Fibroblast of skin of left biceps (primary cell): ENCODE measurements around the gene ABI1.
A peak's percentile ranks its signal among the peaks of the same experiment; 100 is the strongest.

ENCODE experiments used
- DNase-seq, 2 experiments: peaks; one replicate each; pipeline ENCODE4 v3.0.0-alpha.2; 2013; ENCODE audit warnings: low read depth in 2 of 2

The ABI1 gene

DNA sequence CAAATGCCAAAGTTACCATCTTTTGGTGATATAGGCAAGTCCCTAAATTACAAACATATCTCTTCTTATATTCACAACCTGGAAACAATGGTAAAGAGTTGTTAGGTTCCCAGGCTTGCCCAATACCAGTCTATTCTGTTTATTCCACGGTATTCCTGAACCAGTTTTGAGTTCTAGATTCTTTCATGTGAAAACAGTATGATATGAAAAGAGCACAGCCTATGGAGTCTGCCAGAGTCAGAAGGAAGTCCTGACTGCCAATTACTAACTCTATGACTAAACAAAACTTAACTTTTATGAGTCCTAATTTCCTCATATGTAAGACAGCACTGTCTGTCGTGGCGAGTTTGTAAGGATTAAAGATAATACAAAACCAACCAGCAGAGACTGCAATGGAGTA is 5.6 kb downstream of the ABI1 start:
- no peak for DNase-seq

DNA sequence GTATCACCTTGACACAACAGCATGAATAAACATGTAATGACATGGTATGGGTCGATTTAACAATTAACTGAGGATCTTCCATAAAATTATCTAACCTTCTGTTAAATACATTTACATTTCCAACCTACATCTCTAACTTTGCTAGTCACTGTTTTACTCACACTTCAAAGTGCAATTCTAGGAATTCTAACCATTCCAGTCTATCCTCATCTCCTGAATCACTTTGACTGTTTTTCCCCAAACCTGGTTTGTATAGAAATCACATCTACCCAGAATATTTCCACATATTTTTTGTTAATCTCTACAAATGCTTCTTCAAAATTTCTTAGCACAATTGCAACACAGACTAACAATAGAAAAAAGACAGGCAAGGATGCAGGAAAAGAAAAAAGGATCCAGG is 6.2 kb downstream of the ABI1 start:
- DNase-seq, result no peak

DNA sequence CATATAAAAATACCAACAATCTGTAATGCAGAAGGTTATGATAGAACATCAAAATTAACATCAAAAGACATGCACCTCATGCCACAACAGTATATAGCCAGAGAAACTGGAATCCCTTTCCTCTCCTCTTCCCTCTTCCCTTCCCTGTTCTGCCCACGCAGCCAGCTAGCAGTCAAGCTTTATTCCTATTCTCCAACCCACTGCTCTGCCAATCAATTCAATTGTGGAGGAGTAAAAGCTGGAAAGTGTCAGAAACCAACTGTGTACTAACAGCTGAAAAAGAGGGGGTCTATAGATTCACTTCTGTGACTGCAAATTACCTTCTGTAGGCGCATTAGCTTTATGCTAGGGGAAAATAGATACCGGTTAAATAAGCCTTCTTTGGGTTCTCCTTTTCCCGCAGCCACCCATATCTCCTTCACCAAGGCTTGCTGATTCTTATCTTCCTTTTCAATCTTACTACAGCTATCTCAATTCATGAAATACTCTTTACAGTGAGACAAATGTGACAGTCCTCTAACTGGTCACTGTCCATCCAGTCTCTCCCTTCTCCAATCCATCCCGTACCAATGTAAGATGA is 16.3 kb downstream of the ABI1 start:
- DNase-seq, result no peak

DNA sequence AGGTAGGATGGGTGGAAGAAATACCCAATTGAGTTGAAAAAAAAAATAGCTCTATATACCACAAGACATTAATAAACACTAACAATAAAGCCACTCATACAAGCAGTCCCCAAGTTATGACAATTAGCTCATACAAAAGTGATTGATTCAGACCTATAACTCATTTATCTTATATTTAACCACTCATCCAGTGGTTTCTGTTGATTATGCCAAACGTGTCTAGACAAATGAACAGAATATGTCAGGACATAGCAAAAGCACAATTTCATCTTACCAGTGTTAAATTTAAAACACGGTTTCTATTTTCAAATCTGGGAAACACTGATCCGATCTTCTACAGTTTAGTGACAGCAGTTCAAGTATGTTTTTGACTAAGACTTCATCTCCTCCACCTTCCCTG is 17.0 kb downstream of the ABI1 start:
- DNase-seq, result no peak

DNA sequence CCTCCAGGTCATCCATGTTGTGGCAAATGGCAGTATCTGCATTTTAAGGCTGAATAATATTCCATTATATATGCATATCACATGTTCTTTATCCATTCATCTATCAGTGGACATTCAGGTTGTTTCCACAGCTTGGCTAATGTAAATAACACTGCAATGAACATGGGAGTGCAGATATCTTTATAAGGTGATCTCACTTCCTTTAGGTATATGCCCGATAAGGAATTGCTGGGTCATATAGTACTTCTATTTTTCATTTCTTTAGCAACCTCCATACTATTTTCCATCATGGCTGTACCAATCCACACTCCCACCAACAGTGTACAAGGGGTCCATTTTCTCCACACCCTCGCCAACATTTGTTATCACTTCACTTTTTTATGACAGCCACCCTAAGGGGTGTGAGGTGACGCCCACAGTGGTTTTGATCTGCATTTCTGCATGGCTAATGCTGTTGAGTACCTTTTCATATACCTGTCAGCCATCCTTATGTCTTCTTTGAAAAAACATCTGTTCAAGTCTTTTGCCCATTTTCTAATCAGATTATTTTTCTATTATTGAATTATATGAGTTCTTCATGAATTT is 18.9 kb downstream of the ABI1 start:
- no peak for DNase-seq

DNA sequence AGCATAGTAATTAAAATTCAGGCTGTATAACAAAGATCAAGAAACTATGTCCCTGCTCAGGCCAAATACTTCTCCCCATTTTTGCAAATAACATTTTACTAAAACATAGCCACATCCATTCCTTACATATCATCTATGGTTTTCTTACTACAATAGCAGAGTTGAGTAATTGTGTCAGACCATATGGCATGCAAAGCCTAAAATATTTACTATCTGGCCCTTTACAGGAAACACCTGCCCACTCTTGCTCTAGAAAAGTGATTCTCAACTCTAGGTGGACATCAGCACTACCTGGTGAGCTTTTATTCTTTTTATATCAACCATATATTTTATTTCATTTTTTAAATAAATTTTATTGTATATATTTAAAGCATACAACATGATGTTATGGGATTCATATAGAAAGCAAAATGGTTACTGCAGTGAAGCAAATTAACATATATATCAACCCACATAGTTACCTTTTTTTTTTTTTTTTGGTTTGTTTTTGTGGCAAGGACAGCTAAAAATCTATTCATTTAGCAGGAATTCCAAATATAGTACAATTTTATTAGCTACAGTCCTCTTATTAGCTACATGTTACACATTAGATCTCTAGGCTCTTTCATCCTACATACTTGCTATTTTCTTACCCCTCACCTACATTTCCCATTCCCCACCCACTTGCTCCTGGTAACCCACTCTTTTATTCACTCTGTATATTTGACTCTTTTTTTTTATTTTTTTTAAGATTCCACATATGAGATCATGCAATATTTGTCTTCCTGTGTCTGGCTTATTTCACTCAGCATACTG is 19.6 kb downstream of the ABI1 start:
- DNase-seq, result no peak

DNA sequence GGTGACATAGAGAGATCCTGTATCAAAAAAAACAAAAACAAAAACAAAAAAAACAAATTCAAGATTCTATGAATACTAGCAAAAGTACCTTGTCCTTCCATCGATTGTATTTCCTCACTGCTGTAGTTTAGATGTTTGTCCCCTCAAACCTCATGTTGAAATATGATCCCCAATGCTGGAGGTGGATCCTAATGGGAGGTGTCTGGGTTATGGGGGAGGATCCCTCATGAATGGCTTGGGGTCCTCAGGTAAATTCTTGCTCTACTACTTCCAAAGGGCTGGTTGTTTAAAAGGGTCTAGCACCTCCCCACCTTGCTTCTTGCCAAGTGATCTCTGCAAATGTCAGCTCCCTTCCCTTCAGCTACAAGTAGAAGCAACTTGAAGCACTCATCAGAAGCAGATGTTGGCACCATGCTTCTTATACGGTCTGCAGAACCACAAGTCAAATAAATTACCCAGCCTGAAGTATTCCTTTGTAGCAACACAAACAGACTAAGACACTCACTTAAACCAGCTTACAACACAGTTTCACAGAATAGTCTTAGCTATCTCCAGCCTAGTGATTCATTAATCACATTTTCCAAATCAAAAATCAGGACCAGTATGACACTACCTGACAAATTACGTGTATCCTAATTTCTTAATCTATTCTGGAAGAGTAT is 20.7 kb downstream of the ABI1 start:
- DNase-seq, result peak; percentile 62 to 71

DNA sequence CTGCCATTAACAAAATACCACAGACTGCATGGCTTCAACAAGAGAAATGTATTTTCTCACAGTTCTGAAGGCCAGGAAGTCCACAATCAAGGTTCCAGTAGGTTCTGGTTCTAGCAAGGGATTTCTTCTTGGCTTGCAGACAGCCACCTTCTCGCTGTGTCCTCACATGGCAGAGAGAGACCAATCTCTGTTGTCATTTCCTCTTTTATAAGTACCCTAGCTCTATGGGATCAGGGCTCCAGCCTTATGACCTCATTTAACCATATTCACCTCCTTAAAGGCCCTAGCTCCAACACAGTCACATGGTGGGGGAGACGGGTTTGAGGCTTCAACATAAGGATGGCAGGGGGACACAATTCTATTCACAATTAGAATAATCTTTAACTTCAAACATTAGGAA is 23.6 kb downstream of the ABI1 start:
- DNase-seq, result no peak

DNA sequence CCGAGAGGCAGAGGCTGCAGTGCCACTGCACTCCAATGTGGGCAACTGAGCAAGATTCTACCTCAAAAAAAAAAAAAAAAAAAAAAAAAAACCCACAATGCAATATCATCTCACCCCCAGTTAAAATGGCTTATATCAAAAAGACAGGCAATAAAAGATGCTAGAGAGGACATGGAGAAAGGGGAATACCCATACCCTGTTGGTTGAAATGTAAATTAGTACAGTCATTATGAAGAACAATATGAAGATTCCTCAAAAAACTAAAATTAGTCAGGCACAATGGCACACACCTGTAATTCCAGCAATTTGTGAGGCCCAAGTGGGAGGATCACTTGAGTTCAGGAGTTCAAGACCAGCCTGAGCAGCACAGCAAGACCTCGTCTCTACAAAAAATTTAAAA is 25.7 kb downstream of the ABI1 start:
- no peak for DNase-seq

DNA sequence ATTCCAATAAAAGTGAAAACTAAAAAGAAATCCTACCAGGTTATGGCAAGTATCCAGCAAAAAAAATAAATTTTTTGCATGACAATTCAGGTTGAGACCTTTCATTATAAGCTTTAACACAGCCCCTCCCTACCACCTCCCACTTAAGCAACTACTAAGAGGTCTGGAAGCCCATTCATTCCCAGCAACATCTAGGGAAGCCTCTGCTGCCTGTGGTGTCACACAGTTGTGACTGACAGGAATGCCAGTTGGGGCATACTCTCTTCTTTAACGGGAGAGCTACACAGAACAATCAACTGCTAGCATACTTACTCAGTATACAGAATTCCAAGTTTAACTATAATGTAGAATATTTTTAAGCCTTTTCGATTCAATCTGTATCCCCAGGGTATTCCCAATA is 27.8 kb downstream of the ABI1 start:
- no peak for DNase-seq

DNA sequence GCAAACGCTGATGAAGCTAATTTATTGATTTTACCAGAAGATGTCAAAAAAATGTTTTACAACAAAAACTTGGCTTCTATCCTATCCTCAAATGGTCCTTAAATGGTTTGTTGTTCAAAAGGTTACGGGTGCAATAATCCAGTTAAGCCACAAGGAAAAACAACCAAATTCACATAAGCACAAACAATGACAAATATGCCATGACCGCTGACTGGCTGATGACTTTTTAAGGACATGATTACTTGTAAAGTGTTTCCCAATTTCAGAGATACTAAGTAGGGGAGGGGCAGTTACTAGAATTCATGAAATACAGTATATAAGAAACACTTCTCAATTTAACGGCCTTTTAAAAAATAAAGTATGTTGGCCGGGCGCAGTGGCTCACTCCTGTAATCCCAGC is 28.8 kb downstream of the ABI1 start:
- DNase-seq, result no peak

DNA sequence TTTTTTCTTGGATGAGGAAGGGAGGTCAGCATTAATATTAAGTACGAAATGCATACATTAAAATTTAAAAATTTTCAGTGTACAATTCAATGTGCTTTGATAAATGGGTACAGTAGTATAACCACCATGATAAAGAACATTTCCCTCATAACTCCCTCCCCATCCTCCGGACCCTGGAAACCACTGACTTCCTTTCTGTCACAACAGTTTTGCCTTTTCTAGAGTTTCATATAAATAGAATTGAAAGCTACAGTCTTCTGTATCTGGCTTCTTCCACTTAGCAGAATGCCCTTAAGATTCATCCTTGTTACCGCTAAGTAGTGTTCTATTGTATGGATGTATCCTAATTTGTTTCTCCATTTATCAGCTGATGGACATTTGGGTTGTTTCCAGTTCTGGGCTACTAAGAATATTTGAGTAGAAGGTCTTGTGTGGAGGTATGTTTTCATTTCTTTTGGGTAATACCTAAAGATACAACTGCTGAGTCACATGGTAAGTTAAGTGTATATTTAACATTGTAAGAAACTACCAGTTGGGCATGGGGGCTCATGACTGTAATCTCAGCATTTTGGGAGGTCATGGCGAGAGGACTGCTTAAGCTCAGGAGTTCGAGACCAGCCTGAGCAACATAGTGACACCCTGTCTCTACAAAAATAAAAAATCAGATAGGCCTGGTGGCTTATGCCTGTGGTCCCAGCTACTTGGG is 30.8 kb downstream of the ABI1 start:
- DNase-seq, result no peak

DNA sequence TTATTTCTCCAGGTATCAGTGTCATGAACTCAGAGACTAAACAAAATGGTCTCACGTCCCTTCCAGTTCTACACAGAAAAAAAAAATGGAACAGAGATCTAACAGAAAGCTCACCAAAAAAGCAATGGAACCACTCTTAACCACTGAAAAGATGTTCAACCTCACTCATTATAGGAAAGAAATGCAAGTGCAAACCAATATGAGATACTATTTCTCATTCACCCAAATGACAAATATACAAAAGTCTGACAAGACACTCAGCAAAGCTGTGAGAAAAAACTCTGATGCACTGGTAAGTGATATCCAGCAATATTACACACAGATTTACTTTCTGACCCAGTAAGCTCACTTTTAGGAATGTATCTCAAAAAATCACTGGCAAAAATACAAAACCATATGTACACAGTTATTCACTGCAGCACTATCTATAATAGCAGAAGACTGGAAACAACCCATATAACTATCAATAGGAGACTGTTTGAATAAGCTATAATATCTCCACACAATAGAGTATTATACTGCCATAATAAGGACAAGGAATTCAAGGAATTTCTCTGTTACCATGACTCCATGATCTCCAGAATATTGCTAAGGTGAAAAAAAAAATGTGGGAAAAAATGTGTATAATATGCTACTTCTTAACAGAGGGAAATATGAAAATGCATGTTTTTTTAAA is 36.6 kb downstream of the ABI1 start:
- DNase-seq, result no peak

DNA sequence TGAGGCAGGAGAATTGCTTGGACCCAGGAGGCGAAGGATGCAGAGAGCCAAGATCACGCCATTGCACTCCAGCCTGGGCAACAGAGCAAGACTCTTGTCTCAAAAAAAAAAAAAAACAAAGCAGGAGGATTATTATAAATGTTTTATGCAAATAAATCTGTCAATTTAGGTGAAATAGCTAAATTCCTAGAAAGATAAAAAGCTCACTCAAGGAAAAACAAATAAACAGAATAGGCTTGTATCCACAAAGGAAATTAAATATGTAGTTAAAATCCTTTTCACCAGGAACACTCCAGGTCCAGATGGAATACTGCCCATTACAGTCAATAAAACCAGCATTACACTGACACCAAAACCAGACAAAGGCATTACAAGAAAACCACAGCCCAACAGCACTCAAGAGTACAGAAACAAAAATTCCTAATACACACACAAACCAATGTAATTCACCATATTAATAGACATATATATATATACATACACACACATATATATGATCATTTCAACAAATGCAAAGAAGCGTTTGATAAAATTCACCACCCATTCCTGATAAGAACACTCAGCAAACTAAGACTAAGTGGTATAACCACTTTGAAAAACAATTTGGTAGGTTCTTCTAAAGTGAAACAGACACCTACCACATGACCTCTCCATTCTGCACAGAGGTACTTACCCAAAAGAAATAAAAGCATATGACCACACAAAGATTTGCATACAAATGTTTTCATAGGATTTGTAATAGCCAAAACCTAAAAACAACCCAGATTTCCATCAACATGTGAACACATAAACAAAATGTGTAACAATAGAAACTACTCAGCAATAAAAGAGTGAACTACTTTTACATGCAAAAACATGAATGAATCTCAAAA is 38.8 kb downstream of the ABI1 start:
- no peak for DNase-seq

DNA sequence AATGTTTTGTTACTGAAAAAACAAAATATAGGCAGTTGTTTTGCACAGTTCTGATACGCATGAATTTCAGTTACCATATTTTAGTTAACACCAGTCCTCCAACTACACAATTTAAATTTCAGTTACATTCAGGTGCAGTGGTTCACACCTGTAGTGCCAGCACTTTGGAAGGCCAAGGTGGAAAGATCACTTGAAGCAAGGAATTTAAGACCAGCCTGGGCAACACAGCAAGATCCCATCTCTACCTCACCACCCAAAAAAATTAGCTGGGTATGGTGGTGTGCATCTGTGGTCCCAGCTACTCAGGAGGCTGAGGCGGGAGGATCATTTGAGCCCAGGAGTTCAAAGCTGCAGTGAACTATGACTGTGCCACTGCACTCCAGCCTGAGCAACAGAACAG is 45.3 kb downstream of the ABI1 start:
- no peak for DNase-seq

DNA sequence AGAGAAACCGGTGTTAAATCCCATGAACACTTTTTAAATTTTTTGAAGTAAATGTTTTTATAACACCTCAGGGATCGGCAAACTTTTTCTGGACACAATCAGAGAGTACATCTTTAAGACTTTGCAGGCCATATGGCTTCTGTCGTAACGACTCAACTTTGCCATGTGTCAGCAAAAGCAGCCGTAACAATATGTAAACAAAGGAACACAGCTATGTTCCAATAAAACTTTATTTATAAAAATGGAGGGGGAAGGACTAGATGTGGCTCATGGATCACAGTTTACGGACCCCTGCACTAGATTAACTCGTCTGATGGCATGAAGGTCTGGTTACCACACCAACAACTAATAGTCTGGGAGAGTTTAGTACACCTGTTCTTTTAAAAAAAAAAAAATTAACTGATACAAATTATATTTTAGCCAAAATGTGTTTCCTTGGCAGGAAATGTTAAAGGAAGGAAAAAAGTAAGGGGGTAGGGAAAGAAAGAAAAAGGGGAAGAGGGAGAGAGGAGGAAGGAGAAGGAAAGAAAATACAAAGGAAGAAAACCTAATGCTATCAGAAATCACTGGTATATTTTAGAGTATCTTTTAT is 50.2 kb downstream of the ABI1 start:
- DNase-seq, result no peak

DNA sequence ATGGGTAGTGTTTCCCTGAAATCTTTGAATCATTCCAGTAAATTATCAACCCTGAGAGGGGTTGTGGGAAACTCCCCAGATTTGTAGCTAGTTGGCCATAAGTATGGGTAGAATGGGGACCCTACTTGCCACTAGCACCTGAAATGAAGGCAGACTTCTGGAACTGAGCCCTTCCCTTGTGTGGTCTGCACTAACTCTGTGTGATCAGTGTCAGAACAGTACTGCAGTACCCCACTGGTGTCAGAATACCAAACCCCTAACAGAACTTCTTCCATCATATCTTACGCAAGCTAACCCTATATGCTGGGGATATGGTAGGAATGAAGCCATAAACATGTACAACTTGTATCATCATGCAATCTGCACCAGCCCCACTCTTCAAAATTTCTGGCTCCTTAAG is 50.8 kb downstream of the ABI1 start:
- DNase-seq, result no peak

DNA sequence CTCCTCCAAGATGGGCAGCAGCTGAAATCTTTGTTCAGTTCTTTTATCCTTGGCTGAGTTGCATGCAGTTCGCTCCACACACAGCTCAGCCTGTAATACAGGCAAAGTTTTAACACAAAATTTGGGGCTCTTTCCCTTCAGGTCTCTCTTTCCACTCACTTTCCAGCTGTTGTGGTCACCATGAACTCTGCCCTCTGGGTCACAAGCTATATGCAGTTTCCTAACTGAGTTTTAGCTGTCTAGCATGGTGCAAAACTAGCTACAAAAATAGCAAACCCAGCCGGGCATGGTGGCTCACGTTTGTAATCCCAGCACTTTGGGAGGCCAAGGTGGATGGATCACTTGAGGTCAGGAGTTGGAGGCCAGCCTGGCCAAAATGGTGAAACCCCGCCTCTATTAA is 53.2 kb downstream of the ABI1 start:
- no peak for DNase-seq

DNA sequence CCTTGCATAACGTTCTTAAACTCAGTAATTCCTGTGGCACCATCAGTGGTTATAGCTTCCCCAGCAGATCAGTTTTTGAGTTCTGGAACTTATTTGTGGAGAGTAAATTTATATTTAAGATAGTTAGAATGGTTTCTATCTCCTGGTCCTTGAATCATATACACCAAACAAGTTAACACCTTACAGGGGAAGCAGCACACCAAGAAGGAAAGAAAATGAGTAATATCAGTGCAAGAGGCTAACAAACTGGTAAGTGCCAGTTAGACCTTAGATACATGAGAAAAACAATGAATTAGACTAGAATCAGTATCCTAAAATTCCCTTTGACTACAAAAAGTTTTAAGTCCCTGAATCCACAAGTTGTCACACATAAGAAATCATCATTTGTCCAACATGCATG is 54.2 kb downstream of the ABI1 start:
- DNase-seq, result no peak

DNA sequence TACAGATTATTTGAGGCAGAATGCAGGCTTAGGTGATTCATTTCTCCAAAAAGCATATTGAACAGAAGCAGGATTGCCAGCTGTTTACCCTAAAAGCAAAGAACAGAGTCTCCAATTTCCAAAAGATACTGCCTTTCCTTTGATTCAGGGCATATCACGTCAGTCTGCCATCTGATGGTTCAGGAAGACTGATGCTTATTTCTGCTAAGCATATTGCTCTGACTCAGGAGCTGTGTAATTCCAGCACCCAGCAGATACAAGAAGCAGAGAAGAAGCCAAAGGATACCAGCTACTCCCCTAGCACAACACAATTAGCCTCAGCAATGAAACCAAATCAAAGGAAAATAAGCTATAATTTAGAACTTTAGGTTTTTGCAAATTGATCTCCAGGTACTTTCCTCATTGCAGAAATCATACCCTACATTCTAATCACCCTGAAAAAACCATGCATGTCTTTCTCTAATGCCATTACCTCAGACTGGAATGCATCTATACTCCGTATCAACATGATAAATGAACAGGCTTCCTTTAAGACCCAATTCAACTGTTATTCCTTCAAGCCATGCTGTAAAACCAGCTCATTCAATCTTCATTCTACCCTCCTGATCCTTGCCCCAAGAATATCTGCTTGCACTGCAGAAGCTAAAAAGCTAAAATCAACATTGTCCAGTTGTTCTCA is 55.1 kb downstream of the ABI1 start:
- DNase-seq, result no peak
